ENCODE results near the gene CAST.

DNA sequence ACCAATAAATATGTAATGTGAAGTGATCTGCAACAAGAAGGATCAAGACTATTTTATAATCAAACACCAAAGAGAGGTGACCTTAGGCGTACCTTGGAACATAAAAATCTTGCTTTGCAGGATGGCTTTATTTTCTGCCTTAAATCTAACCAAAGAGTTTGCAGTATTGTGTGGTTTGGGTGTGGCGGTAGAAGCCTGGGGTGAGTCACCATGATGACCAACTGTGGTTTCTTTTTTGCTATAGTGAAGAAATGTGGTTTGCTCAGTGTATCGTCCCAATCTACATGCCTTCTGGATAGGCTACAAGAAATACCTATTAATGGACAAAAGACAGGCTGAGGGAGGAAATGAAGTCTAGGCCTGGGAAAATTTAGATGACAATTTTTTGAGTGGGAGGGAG lies 5.1 kb upstream of the CAST start:
- no peak for TF ChIP-seq SIN3A (IDR thresholded peaks at IDR 0.05; ENCODE audit: borderline replicate concordance, insufficient read depth, low read length)
- no peak for TF ChIP-seq POLR2AphosphoS5 (IDR thresholded peaks at IDR 0.05; ENCODE audit: low read depth, low read length)
- no peak for TF ChIP-seq TAF1 (IDR thresholded peaks at IDR 0.05; ENCODE audit: borderline replicate concordance, insufficient read depth, low read length)

All from PFSK-1 (cell line).